ENCODE data around the gene SMOC2.

Gene SMOC2

GRCh38 chr6:168442646-168443045 lies 1.7 kb downstream of the SMOC2 start:
- no peak for DNase-seq (ENCODE audit: low read depth in 1 of 2, low spot score in 1 of 2)

- DNase-seq (ENCODE audit: low read depth in 1 of 2, low spot score in 1 of 2): no peak
These were observed 6.3 kb downstream of the SMOC2 start for GRCh38 chr6:168447282-168447681.

GRCh38 chr6:168447700-168448099 lies 6.7 kb downstream of the SMOC2 start:
- no peak for DNase-seq (ENCODE audit: low read depth in 1 of 2, low spot score in 1 of 2)

- DNase-seq (ENCODE audit: low read depth in 1 of 2, low spot score in 1 of 2): no peak
These were observed 7.4 kb downstream of the SMOC2 start for GRCh38 chr6:168448243-168448855.

- DNase-seq (ENCODE audit: low read depth in 1 of 2, low spot score in 1 of 2): no peak
These were observed 9.9 kb downstream of the SMOC2 start for GRCh38 chr6:168450917-168451316.

- no peak for DNase-seq (ENCODE audit: low read depth in 1 of 2, low spot score in 1 of 2)
These were observed 11.0 kb downstream of the SMOC2 start for GRCh38 chr6:168451805-168452517.

GRCh38 chr6:168452685-168453377 lies 11.8 kb downstream of the SMOC2 start:
- DNase-seq (ENCODE audit: low read depth in 1 of 2, low spot score in 1 of 2): no peak

GRCh38 chr6:168455847-168456530 lies 15.0 kb downstream of the SMOC2 start:
- DNase-seq (ENCODE audit: low read depth in 1 of 2, low spot score in 1 of 2): no peak

GRCh38 chr6:168456907-168457652 lies 16.1 kb downstream of the SMOC2 start:
- no peak for DNase-seq (ENCODE audit: low read depth in 1 of 2, low spot score in 1 of 2)

- no peak for DNase-seq (ENCODE audit: low read depth in 1 of 2, low spot score in 1 of 2)
These were observed 16.6 kb downstream of the SMOC2 start for GRCh38 chr6:168457653-168457934.

GRCh38 chr6:168458101-168458500 lies 17.1 kb downstream of the SMOC2 start:
- no peak for DNase-seq (ENCODE audit: low read depth in 1 of 2, low spot score in 1 of 2)

GRCh38 chr6:168459572-168459971 lies 18.6 kb downstream of the SMOC2 start:
- DNase-seq (ENCODE audit: low read depth in 1 of 2, low spot score in 1 of 2): no peak

GRCh38 chr6:168462289-168462853 lies 21.4 kb downstream of the SMOC2 start:
- DNase-seq (ENCODE audit: low read depth in 1 of 2, low spot score in 1 of 2): no peak

- no peak for DNase-seq (ENCODE audit: low read depth in 1 of 2, low spot score in 1 of 2)
These were observed 23.6 kb downstream of the SMOC2 start for GRCh38 chr6:168464546-168464945.

GRCh38 chr6:168468045-168468444 lies 27.1 kb downstream of the SMOC2 start:
- DNase-seq (ENCODE audit: low read depth in 1 of 2, low spot score in 1 of 2): no peak

- no peak for DNase-seq (ENCODE audit: low read depth in 1 of 2, low spot score in 1 of 2)
These were observed 28.5 kb downstream of the SMOC2 start for GRCh38 chr6:168469521-168469920.

GRCh38 chr6:168469926-168470325 lies 28.9 kb downstream of the SMOC2 start:
- DNase-seq (ENCODE audit: low read depth in 1 of 2, low spot score in 1 of 2): no peak

GRCh38 chr6:168472363-168472762 lies 31.4 kb downstream of the SMOC2 start:
- no peak for DNase-seq (ENCODE audit: low read depth in 1 of 2, low spot score in 1 of 2)

GRCh38 chr6:168473197-168473596 lies 32.2 kb downstream of the SMOC2 start:
- no peak for DNase-seq (ENCODE audit: low read depth in 1 of 2, low spot score in 1 of 2)

- DNase-seq (ENCODE audit: low read depth in 1 of 2, low spot score in 1 of 2): no peak
These were observed 34.4 kb downstream of the SMOC2 start for GRCh38 chr6:168475188-168476013.

Measured in activated T-helper 1 cell treated with anti-CD3 and anti-CD28 coated beads, Interleukin-2, amount 50 U/mL, for 16 hours (primary cell).